IMR-90 (cell line): ENCODE measurements around the gene ANO7. TPM values are rescaled to one million over a fixed set of nuclear protein-coding genes. Genes with fewer than 3 reads are reported as not detected.

ENCODE experiments used
- ATAC-seq: fragments of 200-7000 bp; cut with Tn5 transposase; 2 replicates; pipeline ENCODE4 v1.9.1; 2020; ENCODE audit warnings: low read depth, mild to moderate bottlenecking, moderate library complexity
- Bru-seq: library from RNA; stranded (reverse); fragments of 400-500 nt; gene quantifications from one replicate; lab custom pipeline; 2021; lab: Mats Ljungman, UMichigan
- BruChase-seq, 2 experiments: library from RNA; stranded (reverse); fragments of 400-500 nt; gene quantifications; one replicate each; lab custom pipeline; 2021; lab: Mats Ljungman, UMichigan
- BruUV-seq: library from RNA; stranded (reverse); fragments of 400-500 nt; replicated peaks from 2 replicates; lab custom pipeline; 2021; lab: Mats Ljungman, UMichigan
- CTCF ChIA-PET: fragments of 300-600 bp; formaldehyde crosslinking; extraction: SDS; loops from one replicate; lab custom pipeline; 2021; ENCODE audit warnings: antibody characterized with exemption; lab: Yijun Ruan, JAX
- POLR2A ChIA-PET: fragments of 300-600 bp; sonication (Branson Sonifier 250); formaldehyde crosslinking; loops from one replicate; lab custom pipeline; 2022; ENCODE audit warnings: antibody characterized with exemption; ENCODE audit not compliant: unreplicated experiment; lab: Charles Lee
- DNase-seq: peaks from one replicate; pipeline ENCODE4 v3.0.0; 2013
- H2AFZ ChIP-seq: replicated peaks from 2 replicates; pipeline ENCODE3; 2013; ENCODE audit warnings: low read length, mild to moderate bottlenecking; ENCODE audit not compliant: poor library complexity
- H2AK5ac ChIP-seq: 2 replicates; pipeline ENCODE4 v1.6.1; 2013; ENCODE audit warnings: low read depth, low read length, inconsistent platforms
- H2AK9ac ChIP-seq: replicated peaks from 2 replicates; pipeline ENCODE3; 2013; ENCODE audit warnings: mild to moderate bottlenecking, low read depth, low read length, moderate library complexity; ENCODE audit not compliant: poor library complexity
- H2BK120ac ChIP-seq: 2 replicates; pipeline ENCODE4 v1.6.1; 2013; ENCODE audit warnings: low read depth, low read length, inconsistent platforms
- H2BK15ac ChIP-seq: 3 replicates; pipeline ENCODE4 v1.6.1; 2013; ENCODE audit warnings: low read depth, low read length, inconsistent platforms
- H2BK20ac ChIP-seq: 2 replicates; pipeline ENCODE4 v1.6.1; 2013; ENCODE audit warnings: low read depth, mild to moderate bottlenecking, inconsistent platforms, low read length, moderate library complexity
- H2BK5ac ChIP-seq: 2 replicates; pipeline ENCODE4 v1.6.1; 2013; ENCODE audit warnings: mild to moderate bottlenecking, low read depth, low read length, inconsistent platforms; ENCODE audit not compliant: poor library complexity, severe bottlenecking
- H3K14ac ChIP-seq: replicated peaks from 2 replicates; pipeline ENCODE4 v1.6.1; 2013; ENCODE audit warnings: low read depth, low read length, inconsistent platforms
- H3K18ac ChIP-seq: 2 replicates; pipeline ENCODE4 v1.6.1; 2013; ENCODE audit warnings: low read depth, low read length, control low read depth
- H3K23ac ChIP-seq: 2 replicates; pipeline ENCODE4 v1.6.1; 2013; ENCODE audit warnings: low read depth, low read length, inconsistent platforms
- H3K27ac ChIP-seq: 2 replicates; pipeline ENCODE4 v1.5.1; 2013; ENCODE audit warnings: mild to moderate bottlenecking, control low read depth, low read length; ENCODE audit not compliant: insufficient read depth
- H3K27me3 ChIP-seq: 2 replicates; pipeline ENCODE4 v1.6.1; 2013; ENCODE audit warnings: low read length; ENCODE audit not compliant: control insufficient read depth, insufficient read depth
- H3K36me3 ChIP-seq: 2 replicates; pipeline ENCODE4 v1.6.1; 2013; ENCODE audit warnings: low read length, mixed read lengths; ENCODE audit not compliant: control insufficient read depth, insufficient read depth
- H3K4ac ChIP-seq: 2 replicates; pipeline ENCODE4 v1.6.1; 2013; ENCODE audit warnings: low read depth, low read length, inconsistent platforms
- H3K4me1 ChIP-seq: 2 replicates; pipeline ENCODE4 v1.6.1; 2013; ENCODE audit warnings: low read length, mixed read lengths; ENCODE audit not compliant: control insufficient read depth, insufficient read depth
- H3K4me2 ChIP-seq: 2 replicates; pipeline ENCODE4 v1.6.1; 2013; ENCODE audit warnings: low read depth, mild to moderate bottlenecking, control low read depth, low read length, moderate library complexity
- H3K4me3 ChIP-seq: 2 replicates; pipeline ENCODE4 v1.5.1; 2013; ENCODE audit warnings: low read depth, mild to moderate bottlenecking, control low read depth, low read length, moderate library complexity; ENCODE audit not compliant: insufficient read depth
- H3K56ac ChIP-seq: 2 replicates; pipeline ENCODE4 v1.6.1; 2013; ENCODE audit warnings: low read length, inconsistent platforms; ENCODE audit not compliant: insufficient read depth; ENCODE audit errors: extremely low read depth
- H3K79me1 ChIP-seq, 2 experiments: 2 replicates each; pipeline ENCODE4 v1.6.1; 2013; ENCODE audit warnings: low read length in 2 of 2, inconsistent platforms in 1 of 2, low read depth in 1 of 2
- H3K9ac ChIP-seq: 2 replicates; pipeline ENCODE4 v1.6.1; 2013; ENCODE audit warnings: low read depth, low read length, control low read depth
- H3K9me1 ChIP-seq: 2 replicates; pipeline ENCODE4 v1.6.1; 2013; ENCODE audit warnings: low read length, inconsistent platforms; ENCODE audit not compliant: insufficient read depth
- H3K9me3 ChIP-seq: 2 replicates; pipeline ENCODE4 v1.6.1; 2013; ENCODE audit warnings: low read length; ENCODE audit not compliant: control insufficient read depth, insufficient read depth
- H4K20me1 ChIP-seq: 2 replicates; pipeline ENCODE4 v1.6.1; 2013; ENCODE audit warnings: low read length, inconsistent platforms; ENCODE audit not compliant: insufficient read depth
- H4K5ac ChIP-seq: 2 replicates; pipeline ENCODE4 v1.6.1; 2013; ENCODE audit warnings: mild to moderate bottlenecking, low read depth, low read length, control low read depth
- H4K8ac ChIP-seq, 2 experiments: 2 replicates each; pipeline ENCODE4 v1.6.1; 2013; ENCODE audit warnings: low read depth in 2 of 2, low read length in 2 of 2, control low read depth in 1 of 2, inconsistent platforms in 1 of 2
- H4K91ac ChIP-seq: 2 replicates; pipeline ENCODE4 v1.6.1; 2013; ENCODE audit warnings: low read depth, low read length, inconsistent platforms; ENCODE audit not compliant: insufficient read depth
- BHLHE40 ChIP-seq: fragments of 150-350 bp; IDR thresholded peaks from 2 replicates; pipeline ENCODE4 v1.6.1; 2016; ENCODE audit warnings: mild to moderate bottlenecking, low read depth, low read length
- CEBPB ChIP-seq: IDR thresholded peaks from 2 replicates; pipeline ENCODE4 v1.6.1; 2012; ENCODE audit warnings: low read depth, low read length, improper control_type of control experiment
- CHD1 ChIP-seq: IDR thresholded peaks from 2 replicates; pipeline ENCODE4 v1.6.1; 2012; ENCODE audit warnings: low read depth, low read length, improper control_type of control experiment
- ELK1 ChIP-seq: fragments of 150-350 bp; IDR thresholded peaks from 2 replicates; pipeline ENCODE4 v1.6.1; 2016; ENCODE audit warnings: low read depth, mild to moderate bottlenecking, low read length, moderate library complexity, borderline replicate concordance
- FOS ChIP-seq: fragments of 150-350 bp; IDR thresholded peaks from 2 replicates; pipeline ENCODE4 v1.6.1; 2016; ENCODE audit warnings: low read depth, low read length
- MAFK ChIP-seq: IDR thresholded peaks from 2 replicates; pipeline ENCODE4 v1.6.1; 2012; ENCODE audit warnings: low read depth, low read length, improper control_type of control experiment
- MAZ ChIP-seq: IDR thresholded peaks from 2 replicates; pipeline ENCODE4 v1.6.1; 2012; ENCODE audit warnings: low read depth, mild to moderate bottlenecking, low read length, improper control_type of control experiment, moderate library complexity, borderline replicate concordance
- MXI1 ChIP-seq: IDR thresholded peaks from 2 replicates; pipeline ENCODE4 v1.6.1; 2012; ENCODE audit warnings: low read depth, mild to moderate bottlenecking, low read length, moderate library complexity, borderline replicate concordance
- NFE2L2 ChIP-seq: fragments of 150-350 bp; IDR thresholded peaks from 2 replicates; pipeline ENCODE4 v1.6.1; 2016; ENCODE audit warnings: low read depth, mild to moderate bottlenecking, low read length
- POLR2A ChIP-seq: IDR thresholded peaks from 2 replicates; pipeline ENCODE4 v1.6.1; 2012; ENCODE audit warnings: mild to moderate bottlenecking, low read depth, low read length
- RAD21 ChIP-seq: IDR thresholded peaks from 2 replicates; pipeline ENCODE4 v1.6.1; 2012; ENCODE audit warnings: low read length, improper control_type of control experiment
- RCOR1 ChIP-seq: IDR thresholded peaks from 2 replicates; pipeline ENCODE4 v1.6.1; 2012; ENCODE audit warnings: mild to moderate bottlenecking, low read length, improper control_type of control experiment; ENCODE audit not compliant: insufficient replicate concordance
- RFX5 ChIP-seq: IDR thresholded peaks from 2 replicates; pipeline ENCODE4 v1.8.0; 2012; ENCODE audit warnings: low read depth, mild to moderate bottlenecking, low read length, moderate library complexity
- SMC3 ChIP-seq: fragments of 150-350 bp; IDR thresholded peaks from 2 replicates; pipeline ENCODE4 v1.6.1; 2016; ENCODE audit warnings: low read depth, mild to moderate bottlenecking, antibody characterized with exemption, low read length, moderate library complexity
- USF2 ChIP-seq: fragments of 150-350 bp; IDR thresholded peaks from 2 replicates; pipeline ENCODE4 v1.6.1; 2017; ENCODE audit warnings: mild to moderate bottlenecking, antibody characterized with exemption, low read length, low read depth
- WGBS, 2 experiments: methylation state at CpG; one replicate each; pipeline versions ENCODE4 v1.1.5 to v1.1.7; 2013; ENCODE audit warnings: missing lambda C conversion rate in 2 of 2; ENCODE audit not compliant: insufficient read length in 1 of 2; ENCODE audit errors: extremely low coverage in 2 of 2; 5-methylcytosine and 5-hydroxymethylcytosine counted together
- dilution Hi-C: fragments of 300-500 bp; cut with HindIII; formaldehyde crosslinking; loops from one replicate; pipeline ENCODE4 v1.14.3; 2018; ENCODE audit warnings: low sequenced_read_pairs; ENCODE audit not compliant: unreplicated experiment
- in situ Hi-C: fragments of 300-500 bp; cut with MboI; formaldehyde crosslinking; loops from 3 replicates; pipeline ENCODE4 v1.14.3; 2019; ENCODE audit warnings: low sequenced_read_pairs, inconsistent platforms, mixed read lengths
- intact Hi-C: fragments of 100-400 bp; cut with micrococcal nuclease; formaldehyde crosslinking; loops from 2 replicates; pipeline ENCODE4 v1.10.0; 2022
- long read RNA-seq: library from polyadenylated mRNA; unstranded; transcript quantifications from one replicate; pipeline ENCODE4 v2.0.0, GENCODE V29; 2021; ENCODE audit not compliant: unreplicated experiment
- polyA plus RNA-seq, 3 experiments: library from polyadenylated mRNA; depleted of rRNA; stranded (reverse); fragments of >200 nt; gene quantifications; 2 replicates each; pipeline ENCODE4 v1.2.3, GENCODE V29; 2012; ENCODE audit warnings: low replicate concordance in 1 of 3
- total RNA-seq: library from RNA; depleted of rRNA; stranded (reverse); fragments of >200 nt; gene quantifications from 2 replicates; pipeline ENCODE4 v1.2.3, GENCODE V29; 2012; rRNA removed

ANO7 gene
- 0.36 and 0.56 TPM in 2 replicates for total RNA-seq
- polyA plus RNA-seq (2012; rRNA removed): 3.4 and 3.8 TPM in 2 replicates
- polyA plus RNA-seq (2012; cell fraction: cytosol; rRNA removed): 1.0 and 4.4 TPM in 2 replicates
- 6.2 and 11.5 TPM in 2 replicates for polyA plus RNA-seq (2012; cell fraction: nucleus; rRNA removed; ENCODE audit: low replicate concordance)
- percentile 24 among the genes with signal in this experiment for Bru-seq, nascent RNA
- percentile 29 among the genes with signal in this experiment for BruChase-seq, experiment 1, labeled RNA remaining after a 6-hour chase
- BruChase-seq, experiment 2, labeled RNA remaining after a 2-hour chase: percentile 32 among the genes with signal in this experiment
- long read RNA-seq: 0 reads

GRCh38 chr2:241188361-241189092 lies at the start of gene ANO7:
TSS of gene ANO7 (plus strand) at chr2:241188677. CDS start at chr2:241190064, 1,387 bp downstream.
- H2AK5ac ChIP-seq: no peak within 1 kb of the TSS
- no peaks in the 10 kb centered on the region for H3K79me1 ChIP-seq
- no peak within 1 kb of the TSS for H3K14ac ChIP-seq
- no peak within 1 kb of the TSS for H2BK20ac ChIP-seq
- ATAC-seq (no peak), DNase-seq (no peak)
- intact Hi-C loops: no loop called here
- H4K5ac ChIP-seq: no peak within 1 kb of the TSS
- in situ Hi-C loops: no loop called here
- no TSS peak for BruUV-seq
- H3K27ac ChIP-seq: no peak within 1 kb of the TSS
- H3K9me3 ChIP-seq: no peaks in the 10 kb centered on the region
- ChIA-PET POLR2A (no interaction called here), CTCF (no interaction called here)
- H2BK5ac ChIP-seq: no peak within 1 kb of the TSS
- no peak within 1 kb of the TSS for H3K4me3 ChIP-seq
- no peak within 1 kb of the TSS for H2BK120ac ChIP-seq
- H2AK9ac ChIP-seq: no peak within 1 kb of the TSS
- dilution Hi-C loops: no loop called here
- H3K9ac ChIP-seq: no peak within 1 kb of the TSS
- peaks cover under 1% of the 10 kb centered on the region for H3K36me3 ChIP-seq
- no peaks in the 10 kb centered on the region for H3K4me1 ChIP-seq
- peaks cover 9% of the 10 kb centered on the region for H3K27me3 ChIP-seq
- no peak within 1 kb of the TSS for H3K18ac ChIP-seq
- H4K91ac ChIP-seq: no peak within 1 kb of the TSS
- no peak within 1 kb of the TSS for H4K8ac ChIP-seq
- no peak within 1 kb of the TSS for H3K4me2 ChIP-seq
- peak within 1 kb of the TSS; percentile 7 for H2AFZ ChIP-seq
- no peak within 1 kb of the TSS for H3K4ac ChIP-seq
- no peak within 1 kb of the TSS for H2BK15ac ChIP-seq
- no peaks in the 10 kb centered on the region; the same call in 1 of the 2 replicates for H4K20me1 ChIP-seq
- 57% methylated on average over 9 of the region's 21 CpGs; no CpG with 5 or more reads in 1 of the 2 experiments for WGBS, 2 experiments
- no peak within 1 kb of the TSS for H3K23ac ChIP-seq
- no peak within 1 kb of the TSS for H3K56ac ChIP-seq
- H3K9me1 ChIP-seq: no peaks in the 10 kb centered on the region
- no peak for TF ChIP-seq RAD21
- no peak for TF ChIP-seq SMC3
- no peak for TF ChIP-seq MAFK
- no peak for TF ChIP-seq USF2
- no peak for TF ChIP-seq POLR2A
- TF ChIP-seq BHLHE40: no peak
- TF ChIP-seq RCOR1: no peak
- TF ChIP-seq NFE2L2: no peak
- TF ChIP-seq MXI1: no peak
- TF ChIP-seq CHD1: no peak
- TF ChIP-seq CEBPB: no peak
- TF ChIP-seq RFX5: no peak
- TF ChIP-seq FOS: no peak
- TF ChIP-seq MAZ: no peak
- TF ChIP-seq ELK1: no peak
